Peyer's patch (tissue), 4 donors: Measurements from ENCODE around the gene OR1I1.

Experiments used
- CTCF ChIP-seq, 6 experiments: fragments of 450-650 bp in 4 of 6; fragments of 200-600 bp in 2 of 6; sonication (generic) in 1 of 6; IDR thresholded peaks; one replicate each; pipeline ENCODE4 v1.5.1; 2017 to 2019; ENCODE audit warnings: antibody characterized with exemption in 6 of 6, mild to moderate bottlenecking in 3 of 6, moderate library complexity in 1 of 6
- POLR2A ChIP-seq, 2 donors: fragments of 450-650 bp; IDR thresholded peaks; one replicate each; pipeline ENCODE4 v1.5.1; 2017; ENCODE audit warnings: antibody characterized with exemption in 2 of 2, mild to moderate bottlenecking in 2 of 2, moderate library complexity in 2 of 2

GRCh38 chr19:15042826-15043225, 39.2 kb upstream of the OR1I1 start:
- TF ChIP-seq CTCF (IDR thresholded peaks at IDR 0.05) (no peak), POLR2A (IDR thresholded peaks at IDR 0.05) (no peak)
